DMS114 treated with DMSO at 0.1 percent for 48 hours (cell line): ENCODE measurements around the gene ELOA.
"Not testable (repeated sequence)": the region's sequence is repeated elsewhere in the genome, so short reads cannot be mapped to it uniquely, and the experiment has no call there.

Experiments
- DNase-seq: peaks from one replicate; lab custom pipeline; 2025; ENCODE audit not compliant: unreplicated experiment; lab: John Stamatoyannopoulos, UW

Gene ELOA

DNA sequence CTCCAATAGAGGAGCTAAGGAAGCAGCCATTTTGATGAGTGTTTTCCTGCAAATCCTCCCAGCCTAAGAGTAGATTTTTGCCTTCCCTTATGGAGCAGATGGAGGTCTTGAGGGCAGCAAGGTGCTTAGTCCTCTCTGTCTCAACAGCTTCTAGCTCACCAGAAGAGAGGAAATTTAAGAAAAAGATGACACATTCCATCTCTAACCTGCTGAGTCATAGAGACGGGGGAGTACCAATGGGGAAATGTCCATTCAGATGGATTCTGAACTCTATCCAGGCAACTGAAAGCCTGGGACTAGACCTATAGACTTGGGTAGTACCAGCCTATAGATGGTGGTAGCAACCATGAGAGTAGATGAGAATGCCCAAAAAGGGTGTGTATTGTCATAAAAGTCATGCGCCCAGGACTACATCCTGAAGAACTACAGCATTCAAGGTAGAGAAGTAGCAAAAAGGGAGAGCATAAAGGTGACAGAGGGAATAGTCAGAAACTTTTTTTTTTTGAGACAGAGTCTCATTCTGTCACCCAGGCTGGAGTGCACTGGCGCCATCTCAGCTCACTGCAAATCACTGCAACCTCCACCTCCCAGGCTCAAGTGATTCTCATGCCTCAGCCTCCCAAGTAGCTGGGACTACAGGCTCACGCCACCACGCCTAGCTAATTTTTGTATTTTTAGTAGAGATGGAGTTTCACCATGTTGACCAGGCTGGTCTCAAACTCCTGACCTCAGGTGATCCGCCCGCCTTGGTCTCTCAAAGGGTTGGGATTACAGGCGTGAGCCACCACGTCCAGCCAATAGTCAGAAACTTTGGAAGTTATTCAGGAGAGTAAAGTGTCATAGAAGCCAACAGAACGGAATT lies 10.7 kb upstream of the ELOA start:
- DNase-seq, result no peak

DNA sequence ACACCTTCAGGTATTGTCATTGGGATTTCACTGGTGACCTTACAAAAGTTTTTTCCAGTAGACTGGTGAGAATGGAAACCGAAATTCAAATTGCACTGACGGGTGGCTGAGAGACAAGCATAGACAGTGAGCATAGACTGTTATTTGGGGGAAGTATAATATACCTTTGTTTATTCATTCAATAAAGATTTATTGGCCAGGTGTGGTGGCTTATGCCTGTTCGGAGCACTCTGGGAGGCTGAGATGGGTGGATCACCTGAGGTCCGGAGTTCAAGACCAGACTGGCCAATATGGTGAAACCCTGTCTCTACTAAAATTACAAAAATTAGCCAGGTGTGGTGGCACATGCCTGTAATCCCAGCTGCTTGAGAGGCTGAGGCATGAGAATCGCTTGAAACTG lies 10.0 kb upstream of the ELOA start:
- not testable (repeated sequence) for DNase-seq

DNA sequence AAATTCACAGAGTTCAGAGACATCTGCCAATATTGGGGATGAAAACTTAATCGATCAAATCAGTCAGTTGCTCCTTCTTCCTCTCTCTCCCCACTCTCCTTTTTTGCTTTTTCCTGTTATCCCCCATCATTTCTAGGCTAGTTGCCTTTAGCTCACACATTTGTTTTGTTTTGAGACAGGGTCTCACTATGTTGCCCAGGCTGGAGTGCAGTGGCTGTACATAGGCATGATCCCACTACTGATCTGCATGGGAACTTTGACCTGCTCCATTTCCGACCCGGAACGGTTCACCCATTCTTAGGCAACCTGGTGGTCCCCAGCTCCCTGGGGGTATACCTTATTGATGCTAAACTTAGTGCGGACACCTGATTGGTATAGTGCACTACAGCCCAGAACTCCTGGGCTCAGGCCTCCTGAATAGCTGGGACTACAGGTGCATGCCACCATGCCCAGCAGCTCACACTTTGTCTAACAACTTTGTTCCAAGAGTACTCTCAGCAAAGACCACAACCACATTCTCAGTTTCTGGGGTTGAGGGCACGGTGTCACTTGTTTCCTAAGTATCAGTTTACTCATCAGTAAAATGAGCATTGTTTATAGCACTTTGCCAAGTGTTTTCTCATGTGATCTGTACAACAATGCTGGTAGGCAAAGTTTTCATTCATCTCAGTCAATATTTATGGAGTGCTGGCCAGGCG lies 6.7 kb upstream of the ELOA start:
- DNase-seq, result no peak

DNA sequence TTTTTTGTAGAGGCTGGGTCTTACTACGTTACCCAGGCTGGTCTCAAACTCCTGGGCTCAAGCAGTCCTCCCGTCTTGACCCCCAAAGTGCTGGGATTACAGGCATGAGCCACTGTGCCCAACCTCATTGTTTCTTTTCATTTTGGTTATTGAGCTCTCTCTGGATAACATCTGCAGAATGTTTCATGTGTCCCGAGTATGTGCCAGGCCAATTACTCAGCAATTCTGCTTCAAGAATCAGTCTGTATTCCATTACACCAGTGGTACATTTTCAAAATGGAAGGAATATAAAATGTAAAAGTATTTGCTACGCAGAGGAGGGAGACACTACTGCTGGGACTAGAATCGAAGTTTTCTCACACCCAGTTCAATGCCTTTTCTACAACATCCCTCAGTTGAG lies 1.7 kb upstream of the ELOA start:
- no peak for DNase-seq

DNA sequence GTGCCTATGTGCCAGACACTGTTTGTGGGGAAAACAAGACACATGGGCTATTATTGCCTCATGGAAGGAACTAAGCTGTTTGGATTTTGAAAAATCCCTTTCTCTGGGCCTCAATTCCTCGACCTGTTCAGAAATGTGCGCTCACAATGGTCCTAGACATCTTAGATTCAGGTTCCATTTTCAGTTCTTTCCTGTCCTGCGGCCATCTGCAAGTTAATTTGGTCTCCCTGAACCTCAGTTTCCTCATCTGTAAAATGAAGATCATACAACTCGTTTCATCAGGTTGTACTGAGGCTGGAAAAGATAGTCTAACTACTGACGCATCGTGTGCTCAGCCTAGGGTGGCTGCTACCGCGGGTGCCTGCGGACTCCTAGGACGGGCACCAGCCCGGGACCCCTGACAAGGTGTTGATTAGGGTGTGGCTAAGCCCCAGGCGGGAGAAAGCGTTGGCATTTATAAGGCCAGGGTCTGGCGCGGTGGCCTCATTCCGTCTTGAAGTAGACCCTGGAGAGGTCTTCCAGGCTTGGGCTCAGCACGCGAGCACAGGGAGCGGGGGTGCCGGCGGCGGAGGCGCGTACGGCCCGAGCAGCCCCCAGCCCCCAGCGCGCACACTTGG lies 493 bp upstream of the ELOA start:
- no peak for DNase-seq

DNA sequence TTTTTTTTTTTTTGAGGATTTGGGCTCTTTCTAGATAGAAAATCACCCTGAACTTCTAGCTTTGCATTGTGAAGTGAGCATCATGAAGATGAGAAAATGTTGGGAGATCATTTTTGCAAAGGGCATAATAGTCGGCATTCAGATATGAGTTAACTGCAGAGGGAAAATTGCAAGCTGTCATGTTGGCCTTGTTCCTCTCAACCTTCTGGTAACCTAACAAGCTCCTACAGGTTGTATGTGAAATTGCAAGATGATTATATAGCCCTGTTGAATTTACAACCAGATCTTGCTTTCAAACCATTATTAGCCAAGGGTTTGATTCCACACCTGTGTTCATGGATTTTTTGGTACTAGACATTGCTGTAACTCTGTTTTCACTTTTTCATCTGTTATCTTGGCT lies 2.2 kb downstream of the ELOA start:
- peak; percentile 36 for DNase-seq

DNA sequence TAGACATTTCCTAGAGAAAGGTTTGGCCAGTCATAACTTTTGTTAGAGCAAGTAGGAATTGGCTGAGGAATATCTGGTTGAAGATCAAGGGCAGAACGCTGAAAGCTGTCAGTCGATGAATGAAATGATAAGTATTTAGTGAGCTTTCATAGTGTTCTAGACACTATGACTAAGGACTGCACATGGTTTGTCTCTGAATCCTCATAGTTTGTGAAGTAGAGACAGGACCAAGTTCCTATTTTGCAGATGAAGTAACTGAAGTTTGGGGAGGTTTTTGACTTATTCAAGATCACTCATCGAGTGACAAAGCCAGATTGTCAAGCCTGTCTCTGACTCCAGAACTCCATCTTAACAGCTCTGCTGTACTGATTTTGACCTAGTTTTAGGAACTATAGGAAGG lies 4.7 kb downstream of the ELOA start:
- no peak for DNase-seq

DNA sequence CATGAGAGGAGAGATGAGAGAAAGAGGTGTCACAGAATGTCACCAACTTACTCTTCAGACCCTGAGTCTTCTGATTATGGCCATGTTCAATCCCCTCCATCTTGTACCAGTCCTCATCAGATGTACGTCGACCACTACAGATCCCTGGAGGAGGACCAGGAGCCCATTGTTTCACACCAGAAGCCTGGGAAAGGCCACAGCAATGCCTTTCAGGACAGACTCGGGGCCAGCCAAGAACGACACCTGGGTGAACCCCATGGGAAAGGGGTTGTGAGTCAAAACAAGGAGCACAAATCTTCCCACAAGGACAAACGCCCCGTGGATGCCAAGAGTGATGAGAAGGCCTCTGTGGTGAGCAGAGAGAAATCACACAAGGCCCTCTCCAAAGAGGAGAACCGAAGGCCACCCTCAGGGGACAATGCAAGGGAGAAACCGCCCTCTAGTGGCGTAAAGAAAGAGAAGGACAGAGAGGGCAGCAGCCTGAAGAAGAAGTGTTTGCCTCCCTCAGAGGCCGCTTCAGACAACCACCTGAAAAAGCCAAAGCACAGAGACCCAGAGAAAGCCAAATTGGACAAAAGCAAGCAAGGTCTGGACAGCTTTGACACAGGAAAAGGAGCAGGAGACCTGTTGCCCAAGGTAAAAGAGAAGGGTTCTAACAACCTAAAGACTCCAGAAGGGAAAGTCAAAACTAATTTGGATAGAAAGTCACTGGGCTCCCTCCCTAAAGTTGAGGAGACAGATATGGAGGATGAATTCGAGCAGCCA lies 8.0 kb downstream of the ELOA start:
- DNase-seq, result peak; percentile 46

DNA sequence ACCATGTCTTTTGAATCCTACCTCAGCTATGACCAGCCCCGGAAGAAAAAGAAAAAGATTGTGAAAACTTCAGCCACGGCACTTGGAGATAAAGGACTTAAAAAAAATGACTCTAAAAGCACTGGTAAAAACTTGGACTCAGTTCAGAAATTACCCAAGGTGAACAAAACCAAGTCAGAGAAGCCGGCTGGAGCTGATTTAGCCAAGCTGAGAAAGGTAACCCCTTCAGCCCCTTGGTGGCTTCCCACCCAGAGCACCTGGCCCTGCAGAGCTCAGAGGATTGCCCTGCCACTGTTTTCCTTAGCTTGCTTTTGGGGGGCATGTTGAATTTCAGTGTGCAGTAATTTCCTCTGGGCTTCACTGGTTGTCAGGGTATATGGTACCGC lies 8.5 kb downstream of the ELOA start:
- DNase-seq, result no peak

DNA sequence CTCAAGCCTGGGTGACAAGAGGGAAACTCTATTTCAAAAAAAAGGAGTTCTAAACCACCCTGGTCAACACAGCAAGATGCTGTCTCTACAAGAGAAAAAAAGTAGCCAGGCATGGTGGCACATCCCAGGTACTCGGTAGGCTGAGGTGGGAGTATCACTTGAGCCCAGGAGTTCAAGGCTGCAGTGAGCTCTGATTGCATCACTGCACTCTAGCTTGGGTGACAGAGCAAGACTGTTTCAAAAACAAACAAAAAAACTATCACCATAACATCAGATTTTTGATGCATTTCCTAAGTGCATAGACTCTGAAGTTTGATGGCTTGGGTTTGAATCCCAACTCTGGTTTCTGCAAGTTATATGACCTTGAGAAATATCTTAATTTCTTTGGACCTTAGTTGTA lies 9.6 kb downstream of the ELOA start:
- no peak for DNase-seq

DNA sequence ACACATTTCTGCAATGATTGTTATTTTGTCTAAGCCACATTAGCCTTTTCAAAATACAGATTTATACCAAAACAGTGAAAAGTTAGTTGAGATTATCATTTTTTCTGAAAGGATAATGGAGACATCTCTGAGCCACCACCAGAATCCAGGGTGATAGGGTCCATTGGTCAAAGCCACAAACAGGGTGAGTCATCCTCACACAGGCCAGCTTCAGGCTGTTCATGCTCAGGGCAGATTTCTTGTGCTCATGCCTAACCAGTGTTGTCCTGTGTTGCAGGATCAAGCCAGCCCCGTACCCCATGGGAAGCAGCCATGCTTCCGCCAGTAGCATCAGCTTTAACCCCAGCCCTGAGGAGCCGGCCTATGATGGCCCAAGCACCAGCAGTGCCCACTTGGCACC lies 13.4 kb downstream of the ELOA start:
- no peak for DNase-seq

DNA sequence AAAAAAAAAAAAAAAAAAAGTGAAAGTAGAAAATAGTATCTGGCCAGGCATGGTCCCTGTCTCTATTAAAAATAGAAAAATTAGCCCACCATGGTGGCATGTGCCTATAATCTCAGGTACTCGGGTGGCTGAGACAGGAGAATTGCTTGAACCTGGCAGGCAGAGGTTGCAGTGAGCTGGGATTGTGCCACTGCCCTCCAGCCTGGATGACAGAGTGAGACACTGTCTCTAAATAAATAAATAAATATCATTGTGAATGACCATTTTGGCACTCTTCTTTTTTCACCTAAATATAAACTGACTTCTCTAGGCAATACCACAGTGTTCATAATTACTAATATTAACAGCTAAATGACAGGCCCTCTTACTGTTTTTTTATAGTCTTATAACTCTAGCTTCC lies 14.5 kb downstream of the ELOA start:
- DNase-seq, result no peak

DNA sequence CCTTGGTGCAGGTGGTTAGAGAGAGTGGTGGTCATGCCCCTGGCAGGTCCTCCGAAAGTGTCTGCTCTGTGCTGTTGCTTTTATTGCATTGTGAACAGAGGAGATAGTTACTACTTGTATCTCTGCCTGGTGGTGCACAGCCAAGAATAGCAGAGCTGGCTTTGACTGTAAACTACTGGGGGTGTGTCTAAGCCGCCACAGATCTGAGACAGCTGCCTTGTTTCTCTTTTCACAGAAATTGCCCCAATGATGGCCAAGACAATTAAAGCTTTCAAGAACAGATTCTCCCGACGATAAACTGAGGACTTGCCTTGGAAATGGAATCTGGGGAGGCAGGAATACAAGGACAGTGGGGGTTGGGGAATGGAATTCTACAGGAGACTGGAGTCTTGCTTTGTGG lies 16.0 kb downstream of the ELOA start:
- DNase-seq, result no peak

DNA sequence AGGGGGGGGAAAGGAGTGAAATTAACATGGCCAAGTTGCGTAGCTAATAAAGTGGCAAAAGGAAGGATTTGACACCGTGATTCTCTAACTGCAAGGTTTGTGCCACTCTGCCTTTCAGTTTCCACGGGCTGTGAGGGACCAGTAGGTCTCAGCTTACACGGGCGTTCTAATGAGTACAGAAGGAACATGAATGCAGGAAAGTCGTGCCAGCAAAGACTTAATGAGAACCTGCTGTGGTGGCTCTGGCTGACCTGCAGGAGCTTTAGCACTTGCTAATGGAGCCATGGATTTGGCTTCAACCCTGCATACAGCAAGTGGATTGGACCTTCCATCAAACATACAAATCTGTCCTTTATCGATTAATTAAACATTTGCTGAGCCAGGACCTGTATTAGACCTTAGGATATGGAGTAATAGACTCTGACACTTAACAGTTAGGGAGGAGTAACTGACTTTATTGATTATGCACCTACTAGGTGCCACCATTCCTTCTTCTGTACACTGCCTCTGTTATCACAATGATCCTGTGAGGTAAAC lies 19.8 kb downstream of the ELOA start:
- DNase-seq, result no peak

DNA sequence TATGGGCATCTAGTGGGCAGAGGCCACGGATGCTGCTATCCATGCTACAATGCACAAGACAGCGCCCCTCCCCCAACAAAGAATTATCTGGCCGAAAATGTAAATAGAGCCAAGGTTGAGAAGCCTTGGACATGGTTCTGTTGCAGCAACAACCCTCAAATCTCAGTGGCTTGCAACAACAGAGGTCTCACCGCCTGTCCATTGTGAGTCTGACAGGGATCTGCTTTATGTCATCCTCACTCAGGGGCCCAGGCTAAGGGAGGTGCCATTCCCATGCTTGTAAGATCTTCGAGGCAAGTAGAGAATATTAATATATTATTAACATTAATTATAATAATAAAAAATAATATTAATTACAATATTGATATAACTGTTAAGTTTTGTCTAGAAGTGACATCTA lies 25.5 kb downstream of the ELOA start:
- DNase-seq, result no peak

DNA sequence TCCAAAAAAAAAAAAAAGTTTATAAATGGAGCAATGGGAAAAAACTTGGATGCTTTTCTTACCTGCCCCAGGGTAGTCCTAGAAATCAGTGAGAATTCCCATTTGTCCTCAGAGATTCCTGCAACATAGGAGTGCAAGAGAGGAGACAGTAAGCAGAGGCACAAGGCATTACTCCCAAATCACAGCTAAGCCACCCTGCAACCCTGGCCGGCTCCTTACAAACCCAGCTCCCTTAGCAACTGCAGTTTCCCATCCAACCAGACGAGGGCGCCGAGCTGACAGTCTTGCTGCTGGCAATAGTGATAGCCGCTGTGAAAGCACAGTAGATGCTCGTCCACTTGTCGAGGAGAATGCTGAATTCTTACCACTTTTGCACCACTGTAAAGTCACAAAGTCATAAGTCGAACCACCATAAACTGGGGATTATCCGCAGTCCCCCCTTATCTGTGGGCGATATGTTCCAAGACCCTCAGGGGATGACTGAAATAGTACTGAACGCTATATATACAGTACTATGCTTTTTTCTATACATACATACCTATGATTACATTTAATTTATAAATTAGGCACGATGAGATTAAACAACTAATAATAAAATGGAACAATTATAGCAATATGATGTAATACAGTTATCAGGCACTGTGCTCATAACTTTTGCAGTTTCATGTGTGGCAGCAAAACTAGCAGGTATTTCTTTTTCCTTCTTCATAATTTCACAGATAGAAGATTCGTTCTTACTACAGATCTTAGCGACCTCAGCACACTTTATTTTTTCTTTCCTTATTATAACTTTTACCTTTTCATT lies 29.0 kb downstream of the ELOA start:
- peak; percentile 75 for DNase-seq

DNA sequence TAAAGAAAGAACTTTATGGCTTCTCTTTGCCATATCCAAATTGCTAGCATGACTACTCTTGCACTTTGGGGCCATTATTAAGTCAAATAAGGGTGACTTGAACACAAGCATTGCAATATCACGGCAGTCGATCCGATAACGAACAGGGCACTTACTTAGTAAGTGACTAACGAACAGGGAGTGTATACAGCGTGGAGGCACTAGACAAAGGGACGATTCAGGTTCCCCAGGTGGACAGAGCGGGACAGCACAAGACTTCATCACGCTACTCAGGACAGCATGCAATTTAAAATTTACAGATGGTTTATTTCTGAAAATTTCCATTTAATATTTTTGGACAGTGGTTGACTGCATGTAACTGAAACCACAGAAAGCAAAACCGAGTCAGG lies 29.6 kb downstream of the ELOA start:
- DNase-seq, result no peak

DNA sequence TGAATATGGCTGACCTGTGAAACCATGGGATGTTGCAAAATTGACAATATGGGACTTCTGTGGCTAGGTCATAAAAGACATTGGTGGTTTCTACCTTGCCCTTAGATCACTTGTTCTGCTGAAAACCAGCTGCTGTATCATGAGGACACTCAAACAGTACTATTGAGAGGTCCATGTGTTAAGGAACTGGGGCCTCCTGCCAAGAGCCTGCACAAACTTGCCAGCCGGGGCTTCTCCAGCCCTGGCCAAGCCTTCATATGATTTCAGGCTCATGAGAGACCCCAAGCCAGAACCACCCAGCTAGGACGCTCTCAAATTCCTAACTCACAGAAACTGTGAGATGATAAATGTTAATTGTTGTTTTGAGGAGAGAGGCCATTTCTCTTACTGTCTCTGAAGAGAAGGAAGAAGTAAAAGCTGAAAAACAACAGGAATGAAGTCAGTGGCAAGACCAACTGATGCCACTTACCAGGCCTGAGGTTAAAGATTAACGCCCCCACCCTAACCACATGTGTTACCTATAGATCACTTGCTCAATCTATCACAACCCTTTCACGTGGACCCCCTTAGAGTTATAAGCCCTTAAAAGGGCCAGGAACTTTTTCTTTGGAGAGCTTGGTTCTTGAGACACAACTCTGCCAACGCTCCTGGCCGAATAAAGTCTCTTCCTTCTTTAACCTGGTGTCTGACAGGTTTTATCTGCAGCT lies 31.1 kb downstream of the ELOA start:
- DNase-seq, result no peak

DNA sequence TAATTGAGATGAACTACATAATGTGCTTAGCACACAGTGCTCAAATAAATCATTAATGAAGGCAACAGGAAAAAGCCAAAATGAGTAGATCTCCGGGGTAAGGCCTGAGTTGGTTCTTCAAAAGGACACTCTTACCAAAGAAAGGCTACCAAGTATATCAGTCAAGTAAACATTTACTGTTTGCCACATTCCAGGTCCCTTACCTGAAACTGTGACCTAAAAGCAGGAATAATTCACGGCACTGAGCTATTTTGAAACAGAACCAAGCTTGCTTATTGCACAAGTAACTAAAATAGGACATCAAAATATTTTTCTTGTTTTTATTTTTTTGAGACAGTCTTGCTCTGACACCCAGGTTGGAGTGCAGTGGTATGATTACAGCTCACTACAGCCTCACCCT lies 32.9 kb downstream of the ELOA start:
- DNase-seq, result no peak
